Astrocyte (in vitro differentiated cells and primary cell): ENCODE results near the gene SORT1. TPM values are rescaled to one million over a fixed set of nuclear protein-coding genes. Genes with fewer than 3 reads are reported as not detected.

Experiments used
- DNase-seq: peaks from one replicate; pipeline ENCODE4 v3.0.0-alpha.2; 2010; ENCODE audit warnings: low read depth
- FAIRE-seq: peaks from 2 replicates; lab custom pipeline; 2011; peaks lifted over from hg19 to GRCh38; lab: Jason Lieb, UNC
- H2AFZ ChIP-seq: 2 replicates; pipeline ENCODE4 v1.6.0; 2012; ENCODE audit warnings: low read depth, low read length, inconsistent platforms
- H3K27ac ChIP-seq: 2 replicates; pipeline ENCODE4 v1.5.1; 2011; ENCODE audit warnings: low read depth, low read length, inconsistent platforms
- H3K27me3 ChIP-seq: 2 replicates; pipeline ENCODE4 v1.6.0; 2011; ENCODE audit warnings: low read length, inconsistent platforms; ENCODE audit not compliant: insufficient read depth
- H3K36me3 ChIP-seq: 2 replicates; pipeline ENCODE4 v1.5.1; 2011; ENCODE audit warnings: low read length, inconsistent platforms; ENCODE audit not compliant: insufficient read depth
- H3K4me1 ChIP-seq: 2 replicates; pipeline ENCODE4 v1.5.1; 2011; ENCODE audit warnings: low read length, inconsistent platforms; ENCODE audit not compliant: insufficient read depth
- H3K4me2 ChIP-seq: 2 replicates; pipeline ENCODE4 v1.6.0; 2012; ENCODE audit warnings: low read length, inconsistent platforms
- H3K4me3 ChIP-seq: 2 replicates; pipeline ENCODE4 v1.5.1; 2011; ENCODE audit warnings: low read depth, mild to moderate bottlenecking, low read length, inconsistent platforms; ENCODE audit not compliant: insufficient read depth
- H3K79me2 ChIP-seq: 2 replicates; pipeline ENCODE4 v1.6.0; 2012; ENCODE audit warnings: mild to moderate bottlenecking, low read length, inconsistent platforms; ENCODE audit not compliant: insufficient read depth
- H3K9ac ChIP-seq: 2 replicates; pipeline ENCODE4 v1.6.0; 2012; ENCODE audit warnings: mild to moderate bottlenecking, low read length, inconsistent platforms
- H3K9me3 ChIP-seq: 2 replicates; pipeline ENCODE4 v1.5.1; 2012; ENCODE audit warnings: low read depth, mild to moderate bottlenecking, low read length, inconsistent platforms; ENCODE audit not compliant: insufficient read depth
- H4K20me1 ChIP-seq: 2 replicates; pipeline ENCODE4 v1.6.0; 2012; ENCODE audit warnings: low read length, inconsistent platforms; ENCODE audit not compliant: insufficient read depth
- H3K27ac Mint-ChIP-seq: one replicate; pipeline ENCODE4 v1.8.0; 2021; ENCODE audit warnings: mild to moderate bottlenecking, mixed read lengths; ENCODE audit not compliant: unreplicated experiment
- H3K27me3 Mint-ChIP-seq: one replicate; pipeline ENCODE4 v1.8.0; 2021; ENCODE audit warnings: low read depth, mixed read lengths; ENCODE audit not compliant: unreplicated experiment
- H3K36me3 Mint-ChIP-seq: one replicate; pipeline ENCODE4 v1.8.0; 2021; ENCODE audit warnings: low read depth, mixed read lengths; ENCODE audit not compliant: unreplicated experiment
- H3K4me1 Mint-ChIP-seq: one replicate; pipeline ENCODE4 v1.8.0; 2021; ENCODE audit warnings: low read depth, mixed read lengths; ENCODE audit not compliant: unreplicated experiment
- H3K4me3 Mint-ChIP-seq: one replicate; pipeline ENCODE4 v1.8.0; 2021; ENCODE audit warnings: mild to moderate bottlenecking, moderate library complexity, mixed read lengths; ENCODE audit not compliant: unreplicated experiment
- H3K9me3 Mint-ChIP-seq: one replicate; pipeline ENCODE4 v1.8.0; 2021; ENCODE audit warnings: mild to moderate bottlenecking, mixed read lengths; ENCODE audit not compliant: unreplicated experiment
- CTCF ChIP-seq: IDR thresholded peaks from 2 replicates; pipeline ENCODE4 v1.5.1; 2011; ENCODE audit warnings: low read depth, mild to moderate bottlenecking, inconsistent platforms, low read length, moderate library complexity; ENCODE audit not compliant: insufficient read depth
- EZH2 ChIP-seq: IDR thresholded peaks from 2 replicates; pipeline ENCODE4 v1.6.1; 2012; ENCODE audit warnings: mild to moderate bottlenecking, low read length, inconsistent platforms; ENCODE audit not compliant: insufficient read depth
- total RNA-seq: library from RNA; stranded (reverse); gene quantifications from 2 replicates; pipeline ENCODE4 v1.2.1, GENCODE V29; 2021

The SORT1 gene
- total RNA-seq, 1 donor from 2014 or later, result 135 TPM

- Mint-ChIP-seq H3K4me3 (no peak overlapping the region), H3K27me3 (no peaks in the 10 kb centered on the region), H3K4me1 (no peaks in the 10 kb centered on the region), H3K9me3 (peaks cover 7% of the 10 kb centered on the region), H3K36me3 (peaks cover 49% of the 10 kb centered on the region), H3K27ac (no peak overlapping the region)
- no peak for DNase-seq
- Histone ChIP-seq H3K9me3 (peaks cover 5% of the 10 kb centered on the region), H3K4me1 (no peaks in the 10 kb centered on the region), H3K4me2 (no peak overlapping the region), H3K9ac (no peak overlapping the region), H3K27ac (no peak overlapping the region), H3K4me3 (no peak overlapping the region), H3K27me3 (no peaks in the 10 kb centered on the region), H3K36me3 (peaks cover 23% of the 10 kb centered on the region), H2AFZ (no peak overlapping the region), H3K79me2 (no peaks in the 10 kb centered on the region), H4K20me1 (no peaks in the 10 kb centered on the region)
- TF ChIP-seq EZH2 (no peak), CTCF (no peak)
- FAIRE-seq, result no peak
Measured at GRCh38 chr1:109335091-109335490, 62.6 kb downstream of the SORT1 start.

- H3K36me3 Mint-ChIP-seq, result peaks cover 55% of the 10 kb centered on the region
Measured at GRCh38 chr1:109331113-109331512, 66.6 kb downstream of the SORT1 start.

More at GRCh38 chr1:109331113-109331512, 66.6 kb downstream of the SORT1 start:
- Mint-ChIP-seq H3K4me3 (no peak overlapping the region), H3K9me3 (peaks cover 7% of the 10 kb centered on the region), H3K27me3 (no peaks in the 10 kb centered on the region), H3K4me1 (no peaks in the 10 kb centered on the region), H3K27ac (no peak overlapping the region)
- no peak overlapping the region for H3K9ac ChIP-seq
- H3K79me2 ChIP-seq, result no peaks in the 10 kb centered on the region
- DNase-seq, result no peak
- TF ChIP-seq CTCF, result no peak
- no peak for TF ChIP-seq EZH2
- no peak overlapping the region for H2AFZ ChIP-seq
- peaks cover 14% of the 10 kb centered on the region for H3K36me3 ChIP-seq
- H3K27me3 ChIP-seq, result no peaks in the 10 kb centered on the region
- H3K4me1 ChIP-seq, result no peaks in the 10 kb centered on the region
- H3K4me3 ChIP-seq, result no peak overlapping the region
- FAIRE-seq, result peak; percentile 56
- H3K9me3 ChIP-seq, result peaks cover 5% of the 10 kb centered on the region
- no peak overlapping the region for H3K27ac ChIP-seq
- no peak overlapping the region for H3K4me2 ChIP-seq
- no peaks in the 10 kb centered on the region for H4K20me1 ChIP-seq
